ENCODE data around the gene A1BG. TPM values are rescaled to one million over a fixed set of nuclear protein-coding genes. Genes with fewer than 3 reads are reported as not detected.

A1BG gene
- total RNA-seq, 3 donors from 2014 or later: 2.0 to 3.7 (median 2.7) TPM

DNA sequence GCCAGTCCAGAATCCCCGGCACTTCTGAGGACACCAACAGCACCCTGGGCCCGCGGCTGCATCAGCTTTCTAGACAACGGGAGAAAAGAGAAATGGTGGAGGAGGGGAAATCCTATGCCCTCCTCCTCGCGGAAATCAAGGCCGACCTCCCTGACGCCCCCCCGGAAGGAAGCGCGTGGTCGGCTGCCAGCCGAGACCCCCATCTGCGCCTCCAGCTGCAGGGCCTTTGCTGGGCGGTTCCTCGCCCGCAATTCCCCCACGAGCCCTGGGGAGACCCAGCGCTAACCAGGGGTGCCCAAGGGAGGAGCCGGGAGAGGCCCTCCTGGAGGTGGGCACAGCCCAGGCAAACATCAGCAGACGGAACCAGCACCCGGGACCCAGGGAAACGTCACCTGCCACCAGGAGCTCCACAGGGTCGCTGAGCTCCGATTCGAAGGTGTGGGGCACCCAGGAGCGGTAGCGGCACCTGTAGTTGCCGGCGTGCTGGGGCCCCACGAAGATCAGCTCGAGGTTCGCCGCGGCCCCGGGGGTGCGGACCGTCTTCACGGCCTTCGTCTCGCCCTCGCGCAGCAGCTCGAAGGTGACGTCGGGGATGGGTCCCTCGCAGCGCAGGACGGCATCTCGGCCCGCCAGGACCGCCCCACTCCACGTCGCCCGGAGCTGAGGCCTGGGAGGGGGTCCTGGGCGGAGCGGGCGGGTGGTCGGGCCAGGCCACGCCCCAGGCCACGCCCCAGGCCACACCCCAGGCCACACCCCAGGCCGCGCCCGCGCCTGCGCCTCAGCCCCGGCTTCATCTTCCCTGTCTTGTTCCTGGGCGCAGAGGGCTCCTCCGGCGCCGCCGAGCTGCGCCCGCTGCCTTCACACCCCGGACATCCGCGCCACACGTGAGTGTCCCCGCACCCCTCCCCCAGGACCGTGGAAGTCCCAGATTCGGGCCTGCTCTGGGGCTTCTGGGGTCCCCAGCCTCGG, 6.0 kb downstream of the A1BG start:
- Histone ChIP-seq H3K4me1 (ENCODE audit: low read depth) (no peaks in the 10 kb centered on the region), H3K9me3 (no peaks in the 10 kb centered on the region), H3K36me3 (ENCODE audit: low read depth) (no peaks in the 10 kb centered on the region), H3K4me3 (peak overlapping the region; percentile 6)
- peak; percentile 46 to 80 (median 69) for DNase-seq
- ATAC-seq: peak; percentile 94
- intact Hi-C loops (cut with DNase I, micrococcal nuclease): no loop called here
- TF ChIP-seq, protein P1, sequence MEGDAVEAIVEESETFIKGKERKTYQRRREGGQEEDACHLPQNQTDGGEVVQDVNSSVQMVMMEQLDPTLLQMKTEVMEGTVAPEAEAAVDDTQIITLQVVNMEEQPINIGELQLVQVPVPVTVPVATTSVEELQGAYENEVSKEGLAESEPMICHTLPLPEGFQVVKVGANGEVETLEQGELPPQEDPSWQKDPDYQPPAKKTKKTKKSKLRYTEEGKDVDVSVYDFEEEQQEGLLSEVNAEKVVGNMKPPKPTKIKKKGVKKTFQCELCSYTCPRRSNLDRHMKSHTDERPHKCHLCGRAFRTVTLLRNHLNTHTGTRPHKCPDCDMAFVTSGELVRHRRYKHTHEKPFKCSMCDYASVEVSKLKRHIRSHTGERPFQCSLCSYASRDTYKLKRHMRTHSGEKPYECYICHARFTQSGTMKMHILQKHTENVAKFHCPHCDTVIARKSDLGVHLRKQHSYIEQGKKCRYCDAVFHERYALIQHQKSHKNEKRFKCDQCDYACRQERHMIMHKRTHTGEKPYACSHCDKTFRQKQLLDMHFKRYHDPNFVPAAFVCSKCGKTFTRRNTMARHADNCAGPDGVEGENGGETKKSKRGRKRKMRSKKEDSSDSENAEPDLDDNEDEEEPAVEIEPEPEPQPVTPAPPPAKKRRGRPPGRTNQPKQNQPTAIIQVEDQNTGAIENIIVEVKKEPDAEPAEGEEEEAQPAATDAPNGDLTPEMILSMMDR (IDR thresholded peaks at IDR 0.05): no peak

DNA sequence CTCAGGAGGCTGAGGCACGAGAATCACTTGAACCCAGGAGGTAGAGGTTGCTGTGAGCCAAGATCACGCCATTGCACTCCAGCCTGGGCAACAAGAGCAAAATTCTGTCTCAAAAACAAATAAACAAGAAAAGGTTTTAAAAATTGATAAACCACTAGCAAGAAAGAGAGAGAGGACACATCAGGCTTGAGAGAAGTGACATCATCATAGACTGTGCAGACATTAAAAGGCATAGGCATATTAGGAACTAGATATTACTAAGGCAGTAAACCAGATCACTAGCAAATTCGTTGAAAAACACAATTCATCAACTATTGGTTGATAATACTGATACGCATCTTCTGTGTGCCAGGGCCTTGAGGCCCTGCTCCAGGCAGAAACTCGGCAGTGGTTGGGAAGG, 7.7 kb downstream of the A1BG start:
- TF ChIP-seq, protein P1 (IDR thresholded peaks at IDR 0.05): no peak
- Histone ChIP-seq H3K4me1 (ENCODE audit: low read depth) (no peaks in the 10 kb centered on the region), H3K4me3 (no peak overlapping the region), H3K9me3 (no peaks in the 10 kb centered on the region), H3K36me3 (ENCODE audit: low read depth) (no peaks in the 10 kb centered on the region)
- intact Hi-C loops (cut with DNase I, micrococcal nuclease): no loop called here
- DNase-seq (no peak), ATAC-seq (no peak)

DNA sequence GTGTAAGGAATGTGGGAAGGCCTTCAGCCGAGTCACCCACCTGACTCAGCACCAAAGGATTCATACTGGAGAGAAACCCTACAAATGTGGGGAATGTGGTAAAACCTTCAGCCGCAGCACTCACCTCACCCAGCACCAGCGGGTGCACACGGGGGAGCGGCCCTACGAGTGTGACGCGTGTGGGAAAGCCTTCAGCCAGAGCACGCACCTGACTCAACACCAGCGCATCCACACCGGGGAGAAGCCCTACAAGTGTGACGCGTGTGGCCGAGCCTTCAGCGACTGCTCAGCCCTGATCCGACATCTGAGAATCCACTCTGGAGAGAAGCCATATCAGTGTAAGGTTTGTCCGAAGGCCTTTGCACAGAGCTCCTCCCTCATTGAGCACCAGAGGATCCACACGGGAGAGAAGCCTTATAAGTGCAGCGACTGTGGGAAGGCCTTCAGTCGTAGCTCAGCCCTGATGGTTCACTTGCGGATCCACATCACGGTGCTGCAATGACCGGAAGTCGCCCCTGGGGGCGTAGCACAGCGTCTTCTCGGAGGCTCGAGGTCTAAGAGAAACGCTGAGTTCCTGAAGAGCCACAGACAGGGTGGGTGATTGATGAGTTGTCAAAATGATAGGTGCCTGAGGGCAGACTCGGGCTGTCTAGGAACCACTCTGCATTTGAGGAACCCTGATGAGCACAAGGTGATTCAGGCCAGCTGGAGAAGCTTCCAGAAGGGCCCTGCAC, 14.3 kb downstream of the A1BG start:
- intact Hi-C loops (cut with DNase I, micrococcal nuclease): no loop called here
- Histone ChIP-seq H3K9me3 (no peaks in the 10 kb centered on the region), H3K36me3 (ENCODE audit: low read depth) (no peaks in the 10 kb centered on the region), H3K4me1 (ENCODE audit: low read depth) (no peaks in the 10 kb centered on the region), H3K4me3 (no peak overlapping the region)
- ATAC-seq (no peak), DNase-seq (no peak)
- TF ChIP-seq, protein P1 (IDR thresholded peaks at IDR 0.05): no peak

DNA sequence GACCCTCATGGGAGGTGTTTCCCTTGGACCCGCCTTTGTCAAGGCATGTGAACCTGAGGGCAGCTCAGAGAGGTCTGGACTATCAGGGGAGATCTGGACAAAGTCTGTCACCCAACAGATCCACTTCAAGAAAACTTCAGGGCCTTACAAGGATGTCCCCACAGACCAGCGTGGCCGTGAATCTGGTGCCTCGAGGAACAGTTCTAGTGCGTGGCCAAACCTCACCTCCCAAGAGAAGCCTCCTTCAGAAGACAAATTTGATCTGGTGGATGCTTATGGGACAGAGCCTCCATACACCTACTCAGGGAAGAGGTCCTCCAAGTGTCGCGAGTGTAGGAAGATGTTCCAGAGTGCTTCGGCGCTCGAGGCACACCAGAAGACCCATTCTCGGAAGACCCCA, 15.0 kb downstream of the A1BG start:
- intact Hi-C loops (cut with DNase I, micrococcal nuclease): no loop called here
- H3K36me3 ChIP-seq (ENCODE audit: low read depth): no peaks in the 10 kb centered on the region

DNA sequence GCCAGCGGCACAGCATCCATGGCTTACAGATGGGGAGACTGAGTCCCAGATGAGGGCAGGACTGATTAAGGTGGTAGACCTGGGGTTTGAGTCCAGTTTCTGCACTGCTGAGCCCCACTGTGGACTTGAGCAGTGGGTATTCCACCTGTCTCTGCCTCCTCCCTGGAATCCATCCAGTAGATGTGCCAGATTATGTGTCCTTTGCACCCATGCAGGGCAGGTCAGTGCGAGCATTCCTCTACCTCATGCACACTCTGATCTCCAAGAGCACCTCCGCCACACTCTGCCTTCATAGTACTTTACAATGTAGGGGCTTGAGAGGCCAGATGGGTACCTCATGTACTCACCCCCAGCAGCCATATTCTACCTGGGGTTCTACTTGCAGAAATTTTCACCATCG, 16.5 kb downstream of the A1BG start:
- DNase-seq (no peak), ATAC-seq (no peak)
- intact Hi-C loops (cut with DNase I, micrococcal nuclease): no loop called here
- TF ChIP-seq, protein P1 (IDR thresholded peaks at IDR 0.05): no peak
- H3K4me3 ChIP-seq: no peak overlapping the region
- H3K36me3 ChIP-seq (ENCODE audit: low read depth): no peaks in the 10 kb centered on the region
- no peaks in the 10 kb centered on the region for H3K9me3 ChIP-seq
- no peaks in the 10 kb centered on the region for H3K4me1 ChIP-seq (ENCODE audit: low read depth)

More for the DNA sequence above, 15.0 kb downstream of the A1BG start:
- Histone ChIP-seq H3K4me1 (ENCODE audit: low read depth) (no peaks in the 10 kb centered on the region), H3K9me3 (no peaks in the 10 kb centered on the region), H3K4me3 (no peak overlapping the region)
- DNase-seq (no peak), ATAC-seq (no peak)
- TF ChIP-seq, protein P1 (IDR thresholded peaks at IDR 0.05): no peak
